NCI-H187 treated with DMSO at 0.1 percent for 48 hours (cell line): ENCODE data around the gene PALM.
"Not testable (repeated sequence)": the region's sequence is repeated elsewhere in the genome, so short reads cannot be mapped to it uniquely, and the experiment has no call there.

Source experiments
- DNase-seq: peaks from one replicate; lab custom pipeline; 2025; lab: John Stamatoyannopoulos, UW

The PALM gene

GRCh38 chr19:708154-709143 is at the start of gene PALM:
TSS of gene PALM (plus strand) at chr19:708935. CDS start at chr19:709147, 212 bp downstream.
- no peak for DNase-seq

GRCh38 chr19:660793-661426 is 47.8 kb upstream of the PALM start:
- no peak for DNase-seq

- DNase-seq: no peak
Measured at GRCh38 chr19:661427-662196, 47.1 kb upstream of the PALM start.

- no peak for DNase-seq
Measured at GRCh38 chr19:662207-662961, 46.4 kb upstream of the PALM start.

- DNase-seq: peak; percentile 42
Measured at GRCh38 chr19:662962-663681, 45.6 kb upstream of the PALM start, which contains the start of gene RNF126. TSS of gene RNF126 (minus strand) at chr19:663214. CDS start at chr19:663121, 93 bp downstream.

- no peak for DNase-seq
Measured at GRCh38 chr19:663682-664117, 45.0 kb upstream of the PALM start.

GRCh38 chr19:664913-665443 is 43.8 kb upstream of the PALM start:
- peak; percentile 59 for DNase-seq

- not testable (repeated sequence) for DNase-seq
Measured at GRCh38 chr19:666985-667573, 41.7 kb upstream of the PALM start.

GRCh38 chr19:668675-669434 is 39.9 kb upstream of the PALM start:
- DNase-seq: not testable (repeated sequence)

- DNase-seq: no peak
Measured at GRCh38 chr19:670609-671075, 38.1 kb upstream of the PALM start.

GRCh38 chr19:674282-675151 is 34.2 kb upstream of the PALM start:
- no peak for DNase-seq

- DNase-seq: no peak
Measured at GRCh38 chr19:676007-676338, 32.8 kb upstream of the PALM start.

- DNase-seq: no peak
Measured at GRCh38 chr19:676339-677105, 32.2 kb upstream of the PALM start, which contains the start of gene FSTL3. TSS of gene FSTL3 (plus strand) at chr19:676392. CDS start at chr19:676424, 32 bp downstream.

GRCh38 chr19:677201-677600 is 31.5 kb upstream of the PALM start:
- DNase-seq: no peak

- DNase-seq: no peak
Measured at GRCh38 chr19:677601-678436, 30.9 kb upstream of the PALM start.

- DNase-seq: no peak
Measured at GRCh38 chr19:678791-679388, 29.8 kb upstream of the PALM start.
